Stimulated activated CD4-positive, alpha-beta T cell treated with anti-CD3 and anti-CD28 coated beads, Interleukin-1b, Interleukin-23, amount 100 ng/mL, for 24 hours (primary cell): ENCODE data around the gene RBMS3.
"Not testable (repeated sequence)": the region's sequence is repeated elsewhere in the genome, so short reads cannot be mapped to it uniquely, and the experiment has no call there.

Source experiments
- DNase-seq, 4 experiments: peaks; one replicate each; pipeline ENCODE4 v3.0.0-alpha.2; 2020; ENCODE audit warnings: low read depth in 4 of 4, low spot score in 1 of 4

The RBMS3 gene

DNA sequence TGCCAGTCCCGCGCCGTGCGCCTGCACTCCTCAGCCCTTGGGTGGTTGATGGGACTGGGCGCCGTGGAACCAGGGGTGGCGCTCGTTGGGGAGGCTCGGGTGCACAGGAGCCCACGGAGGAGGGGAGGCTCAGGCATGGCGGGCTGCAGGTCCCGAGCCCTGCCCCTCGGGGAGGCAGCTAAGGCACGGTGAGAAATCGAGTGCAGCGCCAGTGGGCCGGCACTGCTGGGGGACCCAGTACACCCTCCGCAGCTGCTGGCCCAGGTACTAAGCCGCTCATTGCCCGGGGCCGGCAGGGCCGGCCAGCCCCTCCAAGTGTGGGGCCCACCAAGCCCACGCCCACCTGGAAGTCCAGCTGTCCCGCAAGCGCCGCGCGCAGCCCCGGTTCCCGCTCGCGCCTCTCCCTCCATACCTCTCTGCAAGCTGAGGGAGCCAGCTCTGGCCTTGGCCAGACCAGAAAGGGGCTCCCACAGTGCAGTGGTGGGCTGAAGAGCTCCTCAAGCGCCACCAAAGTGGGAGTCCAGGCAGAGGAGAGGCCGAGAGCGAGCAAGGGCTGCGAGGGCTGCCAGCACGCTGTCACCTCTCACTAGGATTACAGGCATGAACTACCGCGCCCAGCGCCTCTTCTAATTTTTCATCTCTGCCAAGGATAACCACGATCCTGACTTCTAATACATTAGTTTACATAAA lies 192.8 kb downstream of the RBMS3 start:
- DNase-seq, result not testable (repeated sequence)

DNA sequence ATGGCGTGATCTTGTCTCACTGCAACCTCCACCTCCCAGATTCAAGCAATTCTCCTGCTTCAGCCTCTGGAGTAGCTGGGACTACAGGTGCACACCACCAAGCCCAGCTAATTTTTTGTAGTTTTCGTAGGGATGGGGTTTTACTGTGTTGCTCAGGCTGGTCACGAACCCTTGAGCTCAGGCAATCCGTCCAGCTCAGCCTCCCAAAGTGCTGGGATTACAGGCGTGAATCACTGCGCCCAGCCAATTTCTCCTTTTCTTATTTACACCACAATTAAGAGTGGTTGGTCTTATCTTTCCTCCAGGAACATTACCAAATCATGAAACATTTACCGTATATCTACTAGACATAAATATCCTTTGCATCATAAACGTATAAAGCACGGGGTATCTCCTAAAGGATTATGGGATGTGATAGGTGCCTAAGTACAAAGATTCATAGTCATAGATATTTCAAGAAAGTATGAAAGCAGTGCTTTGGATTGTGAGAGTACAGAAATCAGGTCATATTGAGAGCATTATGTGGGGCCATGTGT lies 194.5 kb downstream of the RBMS3 start:
- no peak for DNase-seq

DNA sequence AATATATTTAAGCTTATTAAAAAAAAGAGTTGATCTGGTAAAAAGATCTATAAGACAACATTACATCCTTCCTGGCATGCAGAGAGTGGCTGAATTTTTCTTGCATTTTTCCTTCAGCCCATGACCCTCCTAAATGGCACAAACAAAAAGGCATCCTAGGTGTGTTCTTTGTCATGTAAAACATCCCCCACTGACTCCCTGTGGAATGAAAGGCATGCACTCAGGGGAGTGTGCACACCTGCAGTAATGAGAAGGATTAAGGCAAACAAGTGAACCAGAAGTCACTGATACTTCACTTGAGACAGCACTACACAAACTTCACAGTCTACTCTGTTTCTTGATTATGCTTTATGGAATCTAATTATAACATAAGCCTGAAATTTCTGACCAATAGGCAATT lies 195.0 kb downstream of the RBMS3 start:
- DNase-seq, result no peak

DNA sequence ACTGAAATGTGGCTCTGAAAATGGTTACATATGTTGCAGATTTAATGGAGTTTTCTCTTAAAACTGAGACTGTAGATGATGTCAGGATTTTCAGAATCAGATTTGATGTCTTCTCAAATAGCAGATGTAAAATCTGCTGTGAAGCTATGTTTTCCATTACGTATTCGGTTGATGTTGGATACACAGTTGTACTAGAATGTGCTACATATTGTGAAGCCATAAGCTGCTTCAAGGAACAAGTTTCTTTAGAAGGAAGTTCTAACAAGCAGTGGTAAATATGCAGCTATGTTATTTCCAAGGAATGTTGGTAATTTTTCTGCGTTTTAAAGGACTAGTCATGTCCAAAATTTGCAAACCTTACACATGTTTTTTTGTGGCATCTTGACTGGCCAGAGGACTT lies 197.7 kb downstream of the RBMS3 start:
- no peak for DNase-seq

DNA sequence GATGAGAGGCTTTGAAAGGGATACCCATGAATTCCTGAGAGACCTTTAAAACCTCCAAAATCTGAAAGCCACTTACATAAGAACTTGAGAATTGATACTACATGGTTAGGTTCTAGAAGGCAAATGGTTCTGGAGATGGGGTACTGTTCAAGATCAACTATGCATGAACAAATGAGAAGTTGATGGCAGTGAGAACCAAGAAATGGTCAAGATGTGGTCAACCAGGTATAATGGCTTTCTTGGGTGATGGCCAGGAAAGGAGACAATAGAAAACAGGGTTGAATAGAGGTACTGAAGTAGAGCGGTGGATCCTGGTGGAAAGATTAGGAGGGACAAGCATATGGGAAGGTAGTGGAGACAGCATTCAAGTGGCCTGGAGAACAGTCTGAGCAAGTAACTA lies 200.4 kb downstream of the RBMS3 start:
- no peak for DNase-seq

DNA sequence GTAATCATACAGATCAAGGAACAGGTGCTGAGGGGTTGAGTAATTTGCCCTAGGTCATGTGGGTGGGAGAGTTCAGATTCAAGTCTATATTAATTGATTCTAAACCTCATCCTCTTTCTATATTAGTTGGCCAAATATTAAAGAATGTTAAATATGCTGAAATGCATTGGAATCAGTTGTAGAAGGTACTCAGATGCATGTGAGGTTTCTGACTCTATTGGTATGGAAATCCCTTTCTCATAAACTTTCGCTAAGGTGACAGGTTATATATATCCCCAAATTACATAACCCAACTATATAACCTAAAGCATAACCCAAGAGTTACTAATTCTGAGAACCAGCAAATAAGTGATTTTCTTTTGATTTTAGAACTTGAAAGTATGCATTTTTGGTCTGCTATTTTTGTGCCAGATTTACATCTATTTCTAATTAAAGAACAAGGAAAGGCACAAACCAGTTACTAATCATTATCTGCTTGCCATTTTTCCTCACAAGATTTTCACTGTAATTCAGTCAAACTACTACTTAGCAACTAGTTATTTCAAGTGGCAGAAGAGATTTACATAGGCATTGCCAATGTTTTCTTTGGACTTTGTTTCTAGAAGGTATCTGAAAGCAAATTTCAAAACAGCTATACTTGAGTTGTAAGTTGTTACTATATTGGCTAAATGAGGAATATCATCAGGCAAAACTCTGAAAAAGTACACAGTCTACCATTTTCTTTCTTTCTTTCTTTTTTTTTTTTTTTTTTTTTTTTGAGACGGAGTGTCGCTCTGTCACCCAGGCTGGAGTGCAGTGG lies 201.3 kb downstream of the RBMS3 start:
- DNase-seq, result no peak

DNA sequence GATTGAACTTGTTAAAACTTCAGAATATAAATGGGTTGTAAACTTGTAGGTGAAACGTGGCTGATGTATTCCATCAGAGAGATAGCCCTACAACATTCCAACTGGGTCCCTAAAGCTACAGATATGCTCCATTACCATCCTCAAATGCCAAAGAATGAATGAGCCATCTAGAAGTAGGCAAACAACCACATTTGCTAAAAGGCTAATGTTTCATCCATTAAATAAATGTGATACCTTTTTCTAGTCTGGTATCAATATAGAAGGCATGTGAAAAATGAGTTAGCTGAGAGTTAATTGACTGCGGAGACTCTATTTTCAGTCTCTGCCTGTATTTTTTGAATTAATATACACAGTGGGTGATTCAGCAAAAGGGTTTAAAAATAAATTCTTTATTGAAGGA lies 203.8 kb downstream of the RBMS3 start:
- DNase-seq, result no peak

DNA sequence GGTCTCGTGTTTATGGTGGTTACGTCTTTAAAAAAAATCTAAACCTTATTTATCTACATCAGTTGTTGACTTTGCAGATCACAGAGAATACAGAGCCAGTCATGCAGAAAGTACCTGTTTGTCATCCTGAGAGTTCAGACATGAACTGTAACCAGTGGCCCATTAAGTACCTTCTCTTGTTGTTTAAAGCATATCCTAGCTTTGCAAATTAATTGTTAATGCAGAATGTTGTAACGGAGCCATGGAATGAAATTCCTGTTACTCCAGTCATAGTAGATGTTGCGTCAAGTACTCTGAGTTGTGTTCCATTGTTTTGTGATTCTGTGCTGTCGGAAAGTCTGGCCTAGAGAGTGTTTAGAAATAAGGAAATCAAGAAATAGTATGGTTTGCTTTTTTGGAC lies 205.2 kb downstream of the RBMS3 start:
- DNase-seq, result no peak

DNA sequence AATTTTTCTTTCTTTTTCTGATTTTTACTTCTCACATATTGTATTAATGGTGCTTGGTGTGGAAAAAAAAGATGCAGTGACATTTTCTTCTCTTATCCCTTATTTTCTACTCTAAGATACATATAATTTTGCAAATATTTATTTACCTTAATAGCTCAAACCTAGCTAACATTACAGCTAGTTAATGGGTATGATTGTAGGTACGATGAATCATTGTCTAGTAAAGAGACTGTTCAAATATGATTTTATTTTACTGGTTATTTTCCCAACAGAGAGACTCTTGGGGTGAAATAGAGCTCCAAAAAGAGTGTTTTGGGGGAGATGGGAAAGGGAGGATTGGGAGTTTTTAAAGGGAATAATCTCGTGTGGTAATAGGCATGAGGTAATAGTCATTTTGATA lies 206.0 kb downstream of the RBMS3 start:
- DNase-seq, result no peak

DNA sequence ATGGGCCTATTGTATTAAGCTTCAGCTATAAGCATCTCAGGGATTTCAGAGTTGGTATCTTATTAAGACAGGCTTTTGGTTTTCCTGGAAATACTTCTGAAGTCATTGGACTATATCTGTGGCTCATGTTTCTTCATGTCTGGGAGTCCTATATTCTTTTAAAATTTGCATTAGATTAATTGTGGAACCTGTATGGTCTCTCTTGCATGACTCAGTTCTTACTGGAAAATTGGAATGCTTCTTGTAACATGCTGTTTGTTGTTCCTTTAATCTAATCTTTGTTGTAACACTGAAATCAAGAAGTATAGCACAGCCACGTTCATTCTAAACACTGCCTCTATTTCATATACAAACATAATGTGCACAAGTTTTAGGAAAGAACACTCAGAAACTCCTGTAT lies 208.1 kb downstream of the RBMS3 start:
- no peak for DNase-seq

DNA sequence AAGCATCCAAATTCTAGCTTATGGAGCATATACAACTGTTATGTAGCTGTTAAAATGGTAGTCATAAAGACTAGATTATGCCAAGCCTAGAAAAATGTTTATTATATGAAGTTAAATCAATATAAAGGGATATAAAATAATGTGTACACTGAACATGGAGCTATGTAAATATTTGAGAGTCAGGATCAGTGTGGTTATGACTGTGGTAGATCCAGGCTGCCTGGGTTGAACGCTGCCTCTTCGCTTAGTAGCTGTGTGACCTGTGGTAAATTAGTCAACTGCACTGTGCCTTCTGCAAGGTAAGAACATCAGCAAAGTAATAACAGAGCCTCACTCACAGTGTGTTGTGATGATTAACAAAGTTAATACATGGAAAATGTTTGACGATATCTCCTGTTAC lies 212.2 kb downstream of the RBMS3 start:
- no peak for DNase-seq

DNA sequence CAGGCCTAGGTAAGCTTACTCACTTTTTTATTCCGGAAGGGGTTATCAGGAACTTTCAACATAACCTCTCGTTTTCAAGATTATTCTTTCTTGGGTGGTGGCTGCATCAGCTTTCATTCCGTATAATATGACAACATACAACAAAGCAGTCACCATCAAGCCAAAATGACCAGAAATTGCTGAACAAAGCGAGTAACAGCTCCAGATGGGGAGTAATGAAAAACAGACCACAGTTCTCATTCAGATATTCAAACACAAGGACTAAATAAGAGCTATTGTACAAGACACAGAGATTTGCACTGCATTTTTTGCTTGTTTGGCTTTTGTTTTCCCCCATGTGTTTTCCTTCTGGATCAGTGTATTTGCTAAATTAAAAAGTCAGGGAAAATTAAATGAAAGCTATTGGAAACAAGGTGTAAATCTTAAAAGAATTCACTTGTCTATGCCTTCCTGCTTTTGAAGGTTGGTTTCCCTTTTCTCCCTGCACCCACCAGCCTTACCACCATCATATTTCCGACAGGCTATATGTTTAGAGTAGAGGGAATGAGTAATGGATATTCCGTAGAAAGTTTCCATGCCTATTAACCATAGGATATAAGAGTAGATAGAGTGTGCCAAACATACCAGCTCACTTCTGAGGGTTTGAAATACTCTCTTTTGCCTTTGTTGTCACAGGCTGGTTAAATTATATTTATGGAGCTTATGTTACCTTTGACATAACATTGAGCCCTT lies 213.6 kb downstream of the RBMS3 start:
- DNase-seq, result no peak

DNA sequence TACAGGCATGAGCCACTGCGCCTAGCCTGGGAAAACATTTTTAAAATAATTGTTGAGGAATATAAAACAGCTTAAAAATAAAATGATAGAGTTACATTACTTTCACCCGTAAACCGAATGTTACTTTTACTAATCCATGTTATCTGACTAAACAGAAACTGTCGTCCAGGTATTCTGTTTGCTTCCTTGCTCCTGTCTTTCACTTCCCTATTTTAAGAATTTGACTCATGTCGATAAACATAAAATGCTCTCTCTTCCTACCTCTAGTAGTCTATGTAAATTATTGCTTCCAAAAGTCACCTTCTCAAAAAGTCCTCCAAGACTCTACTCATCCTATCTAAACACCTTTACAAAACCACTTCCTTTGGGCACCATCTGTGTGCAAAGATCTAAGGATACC lies 216.4 kb downstream of the RBMS3 start:
- DNase-seq, result no peak

DNA sequence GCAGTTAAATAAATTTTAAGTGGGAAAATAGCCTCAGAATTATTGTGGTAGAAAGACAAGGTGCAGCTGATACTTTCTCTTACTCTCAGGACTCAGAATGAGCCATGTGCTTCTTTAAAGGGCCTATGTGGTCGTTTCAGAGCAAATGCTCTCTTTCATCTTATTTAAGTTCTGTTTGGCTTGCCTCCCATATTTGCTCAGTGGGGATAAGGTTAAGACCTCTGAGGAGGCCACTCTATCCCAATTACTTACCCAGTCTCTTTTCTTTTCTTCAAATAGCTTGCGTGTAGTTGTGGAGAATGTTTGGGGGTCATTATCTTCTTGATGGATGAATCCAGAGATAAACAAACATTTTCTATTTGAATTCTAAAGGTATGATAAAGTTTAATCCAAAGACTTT lies 221.9 kb downstream of the RBMS3 start:
- no peak for DNase-seq

DNA sequence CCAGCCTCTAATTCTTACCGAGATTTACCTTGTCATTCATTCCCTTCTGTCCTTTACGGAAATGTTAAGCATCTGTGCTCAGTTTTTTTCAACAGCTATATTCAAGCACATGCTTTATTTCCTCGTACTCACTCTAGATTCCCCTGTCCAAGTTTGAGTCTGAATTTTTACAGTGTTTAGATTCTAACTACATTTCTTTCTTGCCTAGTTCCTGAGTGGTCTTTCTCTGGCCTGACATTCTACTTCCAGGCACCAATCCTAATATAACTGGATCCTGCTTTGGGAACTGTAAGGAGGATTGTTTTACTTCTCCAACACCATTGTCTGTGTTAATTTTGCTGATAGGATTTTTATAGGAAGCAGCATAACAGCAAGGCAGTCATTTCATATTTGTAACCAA lies 222.4 kb downstream of the RBMS3 start:
- no peak for DNase-seq

DNA sequence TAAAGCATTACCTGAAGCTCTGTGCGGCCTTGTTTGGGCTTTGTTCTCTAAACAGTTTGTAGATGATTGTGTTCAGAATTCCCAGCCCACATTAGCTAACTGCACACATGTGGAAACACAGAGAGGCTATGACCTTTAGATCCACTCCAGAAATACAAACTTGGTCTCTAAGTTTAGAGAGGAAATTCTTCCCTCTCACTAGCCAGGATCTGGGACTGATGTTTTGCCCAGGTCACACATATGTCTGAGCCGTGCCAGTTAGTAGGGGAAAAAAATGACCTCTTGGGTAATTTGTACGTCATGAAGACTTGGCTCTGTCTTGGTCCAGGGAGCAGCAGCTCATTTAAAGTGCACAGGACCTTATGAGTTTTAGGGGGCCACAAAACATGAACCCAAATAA lies 223.1 kb downstream of the RBMS3 start:
- no peak for DNase-seq

DNA sequence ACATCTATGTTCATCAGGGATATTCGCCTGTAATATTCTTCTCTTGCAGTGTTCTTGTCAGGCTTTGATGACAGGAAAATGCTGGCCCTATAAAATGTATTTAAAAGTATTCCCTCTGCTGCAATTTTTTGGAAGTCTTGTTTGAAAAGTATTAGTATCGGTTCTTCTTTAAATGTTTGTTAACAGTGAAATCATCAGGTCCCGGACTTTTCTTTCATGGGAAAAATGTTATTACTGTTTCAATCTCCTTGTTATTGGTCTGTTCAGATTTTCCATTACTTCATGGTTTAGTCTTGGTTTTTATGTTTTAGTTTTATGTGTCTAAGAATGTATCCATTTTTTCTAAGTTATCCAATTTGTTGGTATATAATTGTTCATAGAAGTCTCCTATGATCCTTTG lies 225.6 kb downstream of the RBMS3 start:
- no peak for DNase-seq

DNA sequence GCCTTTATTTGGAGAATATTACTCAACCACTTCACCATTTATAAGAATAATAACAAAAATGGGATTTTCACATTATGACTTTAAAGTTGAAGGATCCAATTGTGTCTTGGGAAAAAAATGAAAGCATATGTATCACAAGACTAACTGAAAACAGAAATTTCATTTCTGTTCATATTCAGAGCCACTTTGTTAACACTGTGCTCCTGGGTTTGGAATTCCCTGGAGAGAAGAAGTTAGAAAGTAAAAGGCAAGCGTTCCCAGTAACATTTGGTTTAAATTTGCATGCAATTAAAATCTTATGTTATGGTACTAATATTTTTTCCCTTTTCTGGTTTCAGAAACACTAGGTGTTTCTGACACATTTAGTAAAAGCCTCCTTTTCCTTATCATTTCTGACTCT lies 230.8 kb downstream of the RBMS3 start:
- DNase-seq, result no peak

DNA sequence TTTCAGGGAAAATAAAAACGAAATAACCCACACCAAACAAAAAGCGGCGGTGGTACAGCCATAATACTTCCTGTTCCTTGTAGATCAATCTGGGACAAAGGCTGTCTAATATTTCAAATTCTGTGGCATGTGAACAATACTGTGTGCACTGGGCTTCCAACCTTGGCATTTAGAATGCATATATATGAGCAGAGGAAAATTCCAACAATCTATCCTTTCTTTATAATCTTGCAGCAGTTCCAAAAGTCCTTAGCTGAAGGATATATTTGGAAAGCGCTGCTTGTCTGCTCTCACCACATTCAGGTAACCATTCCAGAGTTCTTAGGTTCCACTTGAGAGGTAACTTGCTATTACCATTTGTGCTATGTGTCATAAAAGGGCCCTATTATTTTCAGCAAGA lies 231.8 kb downstream of the RBMS3 start:
- no peak for DNase-seq

DNA sequence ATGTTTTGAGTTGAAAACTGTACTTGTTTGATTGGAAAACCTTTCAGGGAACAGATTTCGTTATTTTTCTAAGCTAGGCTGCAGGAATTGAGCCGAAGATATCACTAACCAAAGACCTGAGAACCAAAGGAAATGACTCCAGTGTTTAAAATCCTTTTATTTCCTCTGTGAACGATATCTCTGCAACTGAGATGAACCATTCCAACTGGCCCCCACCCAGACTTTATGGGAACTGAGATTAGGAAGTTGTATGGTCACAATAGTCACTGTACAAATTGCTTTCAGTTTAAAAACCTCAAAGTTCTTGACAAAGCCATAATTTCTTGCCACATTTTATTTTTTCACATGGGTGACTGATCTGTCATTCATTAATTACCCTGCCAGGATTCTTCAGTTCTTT lies 232.4 kb downstream of the RBMS3 start:
- no peak for DNase-seq

DNA sequence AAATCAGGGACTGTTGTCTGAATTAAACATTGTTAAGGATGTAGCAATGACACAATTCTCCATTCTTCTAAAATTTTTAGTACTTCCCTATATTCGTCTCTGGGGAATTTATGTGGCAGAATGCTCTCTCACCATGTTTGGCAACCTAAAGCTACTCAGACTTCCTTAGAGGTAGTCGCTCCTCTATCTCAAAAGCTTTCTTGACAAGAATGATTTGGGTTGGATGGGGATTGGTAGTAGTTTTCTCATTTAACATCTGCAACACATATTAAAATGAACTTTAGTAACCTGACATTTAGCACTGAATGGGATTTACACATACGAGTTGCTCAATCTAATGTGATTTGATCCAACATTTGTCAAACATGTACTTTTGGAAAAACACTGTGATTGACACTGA lies 233.3 kb downstream of the RBMS3 start:
- no peak for DNase-seq

DNA sequence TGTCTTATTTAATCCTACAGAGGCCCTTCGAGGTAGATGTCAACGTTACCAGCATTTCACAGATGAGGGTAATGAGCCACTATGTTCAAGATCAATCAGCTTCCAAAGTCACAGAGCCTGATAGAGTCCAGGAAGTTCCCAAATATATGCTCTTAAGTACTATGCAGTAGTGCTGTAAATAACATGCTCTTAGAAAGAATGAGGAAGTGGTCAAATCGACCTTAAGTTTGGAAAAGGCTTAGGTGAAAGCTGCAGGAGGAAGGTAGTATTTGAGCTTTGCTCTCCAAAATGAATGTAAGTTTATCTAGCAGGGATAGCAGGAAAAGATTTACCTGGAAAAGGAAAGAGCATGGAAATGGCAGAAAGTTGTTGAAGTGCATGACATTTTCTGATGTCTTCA lies 234.0 kb downstream of the RBMS3 start:
- no peak for DNase-seq
